Hepatocyte (in vitro differentiated cells): ENCODE results near the gene RBFOX1. TPM values are rescaled to one million over a fixed set of nuclear protein-coding genes. Genes with fewer than 3 reads are reported as not detected.

ENCODE experiments used
- DNase-seq: peaks from one replicate; pipeline ENCODE4 v3.0.0-alpha.2; 2016; ENCODE audit warnings: low spot score
- H2AFZ ChIP-seq: fragments of 200-600 bp; sonication (generic); 2 replicates; pipeline ENCODE4 v1.6.0; 2016; ENCODE audit warnings: antibody characterized with exemption, mild to moderate bottlenecking
- H3K27ac ChIP-seq: fragments of 200-600 bp; sonication (generic); 2 replicates; pipeline ENCODE4 v1.5.1; 2016; ENCODE audit warnings: mild to moderate bottlenecking
- H3K27me3 ChIP-seq: fragments of 200-600 bp; sonication (generic); 2 replicates; pipeline ENCODE4 v1.6.1; 2016
- H3K36me3 ChIP-seq: fragments of 200-600 bp; sonication (generic); replicated peaks from 2 replicates; pipeline ENCODE4 v1.5.1; 2016; ENCODE audit warnings: low read depth; ENCODE audit not compliant: insufficient read depth
- H3K4me1 ChIP-seq: fragments of 200-600 bp; sonication (generic); 2 replicates; pipeline ENCODE4 v1.5.1; 2016; ENCODE audit warnings: mild to moderate bottlenecking, moderate library complexity; ENCODE audit not compliant: insufficient read depth
- H3K4me2 ChIP-seq: fragments of 200-600 bp; sonication (generic); 2 replicates; pipeline ENCODE4 v1.6.0; 2016
- H3K4me3 ChIP-seq: fragments of 200-600 bp; sonication (generic); 2 replicates; pipeline ENCODE4 v1.5.1; 2016; ENCODE audit warnings: mild to moderate bottlenecking
- H3K79me2 ChIP-seq: fragments of 200-600 bp; sonication (generic); 2 replicates; pipeline ENCODE4 v1.6.0; 2017; ENCODE audit warnings: mild to moderate bottlenecking
- H3K9me2 ChIP-seq: fragments of 200-600 bp; sonication (generic); replicated peaks from 2 replicates; pipeline ENCODE4 v1.6.0; 2017; ENCODE audit warnings: mild to moderate bottlenecking; ENCODE audit not compliant: insufficient read depth
- H3K9me3 ChIP-seq: fragments of 200-600 bp; sonication (generic); 2 replicates; pipeline ENCODE4 v1.5.1; 2016; ENCODE audit warnings: low read depth, mild to moderate bottlenecking
- H4K20me1 ChIP-seq: fragments of 200-600 bp; sonication (generic); 2 replicates; pipeline ENCODE4 v1.6.0; 2016; ENCODE audit warnings: mild to moderate bottlenecking; ENCODE audit not compliant: insufficient read depth, poor library complexity, severe bottlenecking
- EZH2 ChIP-seq: fragments of 200-600 bp; sonication (generic); IDR thresholded peaks from 2 replicates; pipeline ENCODE4 v1.6.1; 2016; ENCODE audit warnings: antibody characterized with exemption, mild to moderate bottlenecking, borderline replicate concordance
- EZH2phosphoT487 ChIP-seq: fragments of 200-600 bp; sonication (generic); IDR thresholded peaks from one replicate; pipeline ENCODE4 v1.6.1; 2018; ENCODE audit warnings: antibody characterized with exemption, mild to moderate bottlenecking, low read depth, moderate library complexity; ENCODE audit not compliant: unreplicated experiment, severe bottlenecking
- WGBS: methylation state at CpG from one replicate; pipeline ENCODE4 v1.1.6; 2016; ENCODE audit warnings: low lambda C conversion rate; ENCODE audit errors: missing lambda C conversion rate; 5-methylcytosine and 5-hydroxymethylcytosine counted together
- polyA plus RNA-seq: library from polyadenylated mRNA; unstranded; fragments of >200 nt; fragmentation: Nextera tagmentation; extraction: Ambion mirVana; gene quantifications from 2 replicates; pipeline ENCODE4 v1.2.1, GENCODE V29; 2016
- total RNA-seq: library from RNA; depleted of rRNA; stranded (reverse); fragments of >200 nt; gene quantifications from 2 replicates; pipeline ENCODE4 v1.2.3, GENCODE V29; 2014
- TF ChIP-seq, protein P1 (sequence below): fragments of 200-600 bp; sonication (generic); IDR thresholded peaks from 2 replicates; pipeline ENCODE4 v1.5.1; 2016; ENCODE audit warnings: antibody characterized with exemption, mild to moderate bottlenecking; ENCODE audit not compliant: poor library complexity

RBFOX1 gene
- total and polyA plus RNA-seq, 2 experiments from 2014 or later = 1.00 to 1.2 TPM

GRCh38 chr16:7437135-7437804 lies 104.6 kb downstream of the RBFOX1 start:
- no peaks in the 10 kb centered on the region for H3K9me3 ChIP-seq
- no peaks in the 10 kb centered on the region for H3K79me2 ChIP-seq
- H3K36me3 ChIP-seq = no peaks in the 10 kb centered on the region
- H3K27me3 ChIP-seq = no peaks in the 10 kb centered on the region
- H4K20me1 ChIP-seq = no peaks in the 10 kb centered on the region
- no peak overlapping the region for H3K4me3 ChIP-seq
- no peaks in the 10 kb centered on the region for H3K4me1 ChIP-seq
- TF ChIP-seq, protein P1, sequence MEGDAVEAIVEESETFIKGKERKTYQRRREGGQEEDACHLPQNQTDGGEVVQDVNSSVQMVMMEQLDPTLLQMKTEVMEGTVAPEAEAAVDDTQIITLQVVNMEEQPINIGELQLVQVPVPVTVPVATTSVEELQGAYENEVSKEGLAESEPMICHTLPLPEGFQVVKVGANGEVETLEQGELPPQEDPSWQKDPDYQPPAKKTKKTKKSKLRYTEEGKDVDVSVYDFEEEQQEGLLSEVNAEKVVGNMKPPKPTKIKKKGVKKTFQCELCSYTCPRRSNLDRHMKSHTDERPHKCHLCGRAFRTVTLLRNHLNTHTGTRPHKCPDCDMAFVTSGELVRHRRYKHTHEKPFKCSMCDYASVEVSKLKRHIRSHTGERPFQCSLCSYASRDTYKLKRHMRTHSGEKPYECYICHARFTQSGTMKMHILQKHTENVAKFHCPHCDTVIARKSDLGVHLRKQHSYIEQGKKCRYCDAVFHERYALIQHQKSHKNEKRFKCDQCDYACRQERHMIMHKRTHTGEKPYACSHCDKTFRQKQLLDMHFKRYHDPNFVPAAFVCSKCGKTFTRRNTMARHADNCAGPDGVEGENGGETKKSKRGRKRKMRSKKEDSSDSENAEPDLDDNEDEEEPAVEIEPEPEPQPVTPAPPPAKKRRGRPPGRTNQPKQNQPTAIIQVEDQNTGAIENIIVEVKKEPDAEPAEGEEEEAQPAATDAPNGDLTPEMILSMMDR = no peak
- TF ChIP-seq EZH2 (no peak), EZH2phosphoT487 (no peak)
- H3K9me2 ChIP-seq = no peaks in the 10 kb centered on the region
- no peak overlapping the region for H3K4me2 ChIP-seq
- 53% methylated on average over 12 of the region's 12 CpGs for WGBS
- DNase-seq = no peak
- H2AFZ ChIP-seq = no peak overlapping the region
- H3K27ac ChIP-seq = no peak overlapping the region

- 81% methylated on average over 7 of the region's 7 CpGs for WGBS
- no peaks in the 10 kb centered on the region for H3K36me3 ChIP-seq
- H3K79me2 ChIP-seq = no peaks in the 10 kb centered on the region
- H4K20me1 ChIP-seq = no peaks in the 10 kb centered on the region
- no peaks in the 10 kb centered on the region for H3K9me2 ChIP-seq
- no peak overlapping the region for H3K27ac ChIP-seq
- H3K27me3 ChIP-seq = no peaks in the 10 kb centered on the region
- DNase-seq = no peak
- no peak overlapping the region for H3K4me2 ChIP-seq
- TF ChIP-seq, protein P1 = no peak
- TF ChIP-seq EZH2phosphoT487 = no peak
- no peak for TF ChIP-seq EZH2
- H3K4me3 ChIP-seq = no peak overlapping the region
- H2AFZ ChIP-seq = no peak overlapping the region
- H3K4me1 ChIP-seq = no peaks in the 10 kb centered on the region
- H3K9me3 ChIP-seq = no peaks in the 10 kb centered on the region
These were observed 105.2 kb downstream of the RBFOX1 start for GRCh38 chr16:7437843-7438242.

DNA sequence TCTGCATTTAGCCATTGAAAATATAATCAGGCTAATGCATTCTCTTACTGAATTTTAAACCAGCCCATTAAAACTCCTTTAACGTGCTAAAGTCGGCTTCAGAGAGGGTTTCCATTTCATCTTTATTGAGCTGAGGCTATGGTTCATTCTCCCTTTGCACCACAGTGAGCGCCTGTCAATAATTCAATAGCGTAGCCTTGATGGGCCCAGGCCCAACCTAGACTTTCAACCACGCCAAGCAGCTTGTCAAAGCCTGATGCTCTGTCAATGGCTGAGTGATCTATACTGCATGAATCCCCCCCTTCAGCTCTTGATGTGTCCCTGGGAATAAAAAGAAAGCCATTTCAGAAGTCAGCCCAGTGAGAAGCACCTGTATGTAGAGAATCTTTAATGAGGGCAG lies 106.0 kb downstream of the RBFOX1 start:
- H3K9me2 ChIP-seq = no peaks in the 10 kb centered on the region
- no peaks in the 10 kb centered on the region for H4K20me1 ChIP-seq
- no peaks in the 10 kb centered on the region for H3K79me2 ChIP-seq
- no peak overlapping the region for H2AFZ ChIP-seq
- H3K36me3 ChIP-seq = no peaks in the 10 kb centered on the region
- no peak overlapping the region for H3K4me3 ChIP-seq
- H3K9me3 ChIP-seq = no peaks in the 10 kb centered on the region
- 96% methylated on average over 5 of the region's 5 CpGs for WGBS
- H3K4me2 ChIP-seq = no peak overlapping the region
- no peak overlapping the region for H3K27ac ChIP-seq
- no peaks in the 10 kb centered on the region for H3K4me1 ChIP-seq
- H3K27me3 ChIP-seq = no peaks in the 10 kb centered on the region
- TF ChIP-seq EZH2 (no peak), EZH2phosphoT487 (no peak)
- TF ChIP-seq, protein P1 = no peak
- DNase-seq = no peak
